ENCODE results near the gene COMMD3. TPM values are rescaled to one million over a fixed set of nuclear protein-coding genes. Genes with fewer than 3 reads are reported as not detected.

COMMD3 gene
- 36.0 TPM for total RNA-seq

DNA sequence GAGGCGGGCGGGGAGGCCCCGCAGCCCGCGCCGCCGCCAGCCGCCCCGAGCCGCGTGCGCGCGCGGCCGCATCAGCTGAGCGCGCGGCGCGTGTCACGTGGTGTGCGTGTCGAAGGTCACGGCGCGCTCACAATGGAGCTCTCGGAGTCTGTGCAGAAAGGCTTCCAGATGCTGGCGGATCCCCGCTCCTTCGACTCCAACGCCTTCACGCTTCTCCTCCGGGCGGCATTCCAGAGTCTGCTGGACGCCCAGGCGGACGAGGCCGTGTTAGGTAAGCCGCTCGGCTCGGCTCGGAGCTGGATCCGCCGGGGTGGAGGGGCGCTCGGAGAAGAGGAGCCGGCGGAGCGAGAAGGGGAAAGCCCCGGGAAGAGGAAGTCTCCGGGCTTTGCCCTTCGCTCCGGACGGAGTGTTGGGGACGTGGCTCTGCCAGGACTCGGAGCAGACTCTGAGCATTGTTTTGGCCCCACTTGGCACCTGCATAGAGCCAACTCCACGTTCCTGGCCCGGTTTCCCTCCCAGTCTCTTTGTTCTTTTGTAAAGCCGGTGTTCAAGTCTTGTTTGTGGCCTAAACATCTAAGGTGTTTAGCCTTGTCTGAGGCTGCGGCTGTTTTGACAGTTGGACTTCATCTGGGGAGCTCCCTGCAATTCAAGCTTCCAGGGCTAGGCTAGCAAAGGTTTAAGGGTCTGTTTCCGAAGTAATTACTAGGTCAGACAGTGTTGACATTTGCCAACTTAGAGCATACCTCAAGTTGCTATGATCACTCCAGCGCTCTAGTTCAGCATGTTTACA lies at the start of gene COMMD3:
TSS of gene COMMD3 (plus strand) at position 103 of the 790 bp plus-strand sequence. CDS start at position 133, 30 bp downstream.

GRCh38 chr10:22320591-22321155 lies 4.5 kb downstream of the COMMD3 start, which contains the start of gene BMI1:
Gene BMI1 (plus strand): TSS chr10:22321099. CDS start chr10:22326450, 5,351 bp downstream.

DNA sequence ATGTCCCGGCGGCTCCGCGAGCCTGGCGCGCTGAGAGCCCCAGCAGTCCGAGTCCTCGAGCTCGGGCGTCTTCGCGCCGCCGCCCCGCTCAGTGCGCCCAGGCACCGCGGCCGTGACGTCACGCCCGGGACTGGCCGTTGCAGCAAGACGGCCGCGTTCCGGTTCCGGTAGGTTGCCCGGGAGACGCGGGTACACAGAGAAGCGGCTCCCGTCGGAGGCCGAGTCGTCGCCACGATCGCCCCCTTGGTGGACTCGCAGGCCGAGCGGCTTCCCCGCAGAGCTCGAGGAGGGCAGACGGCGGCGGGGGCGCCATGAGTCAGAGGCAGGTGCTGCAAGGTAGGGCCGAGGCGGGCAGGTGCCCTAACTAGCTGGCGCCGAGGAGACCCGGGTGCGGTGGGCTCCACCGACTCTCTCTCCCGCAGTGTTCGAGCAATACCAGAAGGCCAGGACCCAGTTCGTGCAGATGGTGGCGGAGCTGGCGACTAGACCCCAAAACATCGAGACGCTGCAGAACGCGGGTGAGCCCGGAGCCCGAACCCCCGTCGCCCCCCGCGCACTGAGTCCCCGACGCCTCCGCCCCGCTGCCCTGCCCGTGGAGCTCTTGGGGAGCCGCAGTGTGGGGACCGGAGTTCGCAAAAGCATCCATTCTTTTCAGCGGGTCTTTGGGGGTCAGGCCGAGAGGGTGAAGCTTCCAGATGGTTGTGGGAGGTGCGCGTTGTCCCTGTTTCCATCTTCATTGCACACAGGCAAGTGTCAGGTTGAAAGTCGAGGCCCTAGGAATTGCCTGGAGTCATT lies 29.3 kb downstream of the COMMD3 start, which contains the start of gene SPAG6:
TSS of gene SPAG6 (plus strand) at position 196 of the 795 bp plus-strand sequence. CDS start at position 312, 116 bp downstream.

Small RNA genes within 50 kb of the gene (small RNA-seq; reads per million reads assigned to genes)
- gene AL158211.3: not detected

Other genes with a start within 250 kb of the COMMD3 start
- gene EBLN1, start 98.4 kb upstream of the COMMD3 start, total RNA-seq: not detected
- 81.4 TPM for gene BMI1, start 4.7 kb downstream of the COMMD3 start, total RNA-seq
- 11.1 TPM for gene SPAG6, start 29.1 kb downstream of the COMMD3 start, total RNA-seq